ENCODE measurements around the gene EHF.
A peak's percentile ranks its signal among the peaks of the same experiment; 100 is the strongest.

The EHF gene

GRCh38 chr11:34620202-34620601 lies 691 bp upstream of the EHF start:
- no peak for DNase-seq (ENCODE audit: low read depth)
- TF ChIP-seq CTCF (IDR thresholded peaks at IDR 0.05; ENCODE audit: control insufficient read depth, extremely low read depth, insufficient read depth): no peak
- peak overlapping the region; percentile 88 for H3K4me3 ChIP-seq (ENCODE audit: low read depth, low read length)

- no peak for DNase-seq (ENCODE audit: low read depth)
- no peak for TF ChIP-seq CTCF (IDR thresholded peaks at IDR 0.05; ENCODE audit: control insufficient read depth, extremely low read depth, insufficient read depth)
- H3K4me3 ChIP-seq (ENCODE audit: low read depth, low read length): peak overlapping the region; percentile 88
These were observed 983 bp downstream of the EHF start for GRCh38 chr11:34621876-34622275.

GRCh38 chr11:34623463-34623862 lies 2.6 kb downstream of the EHF start:
- peak overlapping the region; percentile 88 for H3K4me3 ChIP-seq (ENCODE audit: low read depth, low read length)
- no peak for DNase-seq (ENCODE audit: low read depth)
- TF ChIP-seq CTCF (IDR thresholded peaks at IDR 0.05; ENCODE audit: control insufficient read depth, extremely low read depth, insufficient read depth): no peak

GRCh38 chr11:34624069-34624468 lies 3.2 kb downstream of the EHF start:
- TF ChIP-seq CTCF (IDR thresholded peaks at IDR 0.05; ENCODE audit: control insufficient read depth, extremely low read depth, insufficient read depth): peak; percentile 43
- DNase-seq (ENCODE audit: low read depth): no peak
- peak overlapping the region; percentile 88 for H3K4me3 ChIP-seq (ENCODE audit: low read depth, low read length)

- TF ChIP-seq CTCF (IDR thresholded peaks at IDR 0.05; ENCODE audit: control insufficient read depth, extremely low read depth, insufficient read depth): no peak
- H3K4me3 ChIP-seq (ENCODE audit: low read depth, low read length): peak overlapping the region; percentile 88
- DNase-seq (ENCODE audit: low read depth): no peak
These were observed 4.7 kb downstream of the EHF start for GRCh38 chr11:34625576-34625975.

GRCh38 chr11:34626393-34626792 lies 5.5 kb downstream of the EHF start:
- peak overlapping the region; percentile 88 for H3K4me3 ChIP-seq (ENCODE audit: low read depth, low read length)
- no peak for TF ChIP-seq CTCF (IDR thresholded peaks at IDR 0.05; ENCODE audit: control insufficient read depth, extremely low read depth, insufficient read depth)
- DNase-seq (ENCODE audit: low read depth): no peak

GRCh38 chr11:34627197-34627596 lies 6.3 kb downstream of the EHF start:
- DNase-seq (ENCODE audit: low read depth): no peak
- TF ChIP-seq CTCF (IDR thresholded peaks at IDR 0.05; ENCODE audit: control insufficient read depth, extremely low read depth, insufficient read depth): no peak
- H3K4me3 ChIP-seq (ENCODE audit: low read depth, low read length): peak overlapping the region; percentile 88

Data from LNCaP clone FGC (cell line).